HG02588 (cell line): ENCODE data around the gene IMP4.

Experiments
- ATAC-seq: cut with Tn5 transposase; IDR thresholded peaks from one replicate; pipeline ENCODE4 v1.9.1; 2021; ENCODE audit warnings: mild to moderate bottlenecking, moderate library complexity; ENCODE audit not compliant: unreplicated experiment

IMP4 gene

DNA sequence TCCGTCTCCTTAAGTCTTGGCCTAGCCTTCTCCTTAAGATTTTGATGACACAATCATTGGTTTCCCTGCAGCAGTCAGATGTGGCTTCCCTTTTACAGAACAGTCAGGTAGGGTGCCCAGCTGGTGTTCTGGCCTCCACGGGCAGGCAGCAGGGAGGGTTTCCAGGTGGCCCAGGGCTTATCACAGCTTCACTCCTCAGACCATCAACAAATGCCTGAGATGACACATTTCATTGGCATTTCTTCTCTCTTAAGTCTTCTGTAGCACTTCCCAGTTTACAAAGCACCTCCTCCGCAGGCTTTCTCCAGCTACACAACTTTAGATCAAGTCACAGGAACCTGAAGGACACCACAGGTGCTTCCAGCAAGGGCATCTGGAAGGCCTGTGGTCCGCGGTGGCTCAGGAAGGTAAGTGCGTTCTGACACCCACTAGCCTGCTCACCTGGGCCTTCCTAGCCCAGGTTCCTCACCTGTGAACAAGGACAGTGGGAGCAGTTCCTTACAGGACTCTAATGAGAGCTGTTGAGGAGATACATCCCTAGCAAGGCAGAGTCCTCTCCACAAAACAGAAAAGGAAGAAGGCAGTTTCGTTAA, 50.7 kb downstream of the IMP4 start:
- ATAC-seq, result no peak
